HG03469 (cell line): ENCODE results near the gene PNLIPRP1.

ENCODE experiments used
- ATAC-seq: cut with Tn5 transposase; IDR thresholded peaks from one replicate; pipeline ENCODE4 v1.9.1; 2021; ENCODE audit warnings: mild to moderate bottlenecking, moderate library complexity, moderate number of reproducible peaks; ENCODE audit not compliant: unreplicated experiment

PNLIPRP1 gene

DNA sequence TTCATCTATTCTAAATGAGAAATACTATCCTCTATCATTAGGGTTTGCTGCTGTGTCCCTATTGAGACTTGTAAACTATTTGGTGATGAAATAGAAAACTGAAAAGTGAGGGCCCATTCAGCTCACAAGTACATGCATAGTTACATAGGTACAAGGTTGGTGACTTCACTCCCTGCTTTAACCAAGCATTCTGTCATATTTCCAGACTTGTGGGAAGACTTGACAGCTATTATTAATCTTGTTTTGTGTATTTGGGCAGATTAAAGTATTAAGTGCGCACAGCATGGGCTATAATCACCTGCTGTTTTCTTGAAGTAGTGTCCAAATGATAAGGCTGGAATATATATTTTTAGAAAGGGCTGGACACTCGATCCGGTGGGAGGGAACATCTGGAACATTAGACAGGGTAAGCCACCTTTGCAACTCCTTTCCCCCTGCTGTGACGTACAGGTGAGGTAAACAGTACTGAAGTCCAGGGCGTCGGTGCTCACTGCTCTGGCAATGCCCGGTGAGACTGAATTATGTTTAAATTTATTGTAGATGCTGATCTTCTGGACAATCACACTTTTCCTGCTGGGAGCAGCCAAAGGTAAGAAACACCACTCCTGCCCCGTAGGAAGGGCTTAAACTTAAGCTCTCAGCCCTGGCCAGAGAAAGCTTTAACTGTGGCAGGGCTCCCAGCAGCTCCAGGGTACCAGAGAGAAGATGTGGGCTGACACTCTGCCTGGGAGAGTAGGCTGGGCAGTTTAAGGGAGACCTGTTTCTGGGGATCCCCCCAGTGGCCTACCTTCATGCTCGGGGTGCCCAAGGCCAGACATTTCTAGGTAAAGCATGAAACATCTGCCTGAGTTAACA lies at the start of gene PNLIPRP1:
Gene PNLIPRP1 (plus strand): TSS at position 370 of the 855 bp plus-strand sequence. CDS start 171 bp downstream, at position 541.
- ATAC-seq: no peak

DNA sequence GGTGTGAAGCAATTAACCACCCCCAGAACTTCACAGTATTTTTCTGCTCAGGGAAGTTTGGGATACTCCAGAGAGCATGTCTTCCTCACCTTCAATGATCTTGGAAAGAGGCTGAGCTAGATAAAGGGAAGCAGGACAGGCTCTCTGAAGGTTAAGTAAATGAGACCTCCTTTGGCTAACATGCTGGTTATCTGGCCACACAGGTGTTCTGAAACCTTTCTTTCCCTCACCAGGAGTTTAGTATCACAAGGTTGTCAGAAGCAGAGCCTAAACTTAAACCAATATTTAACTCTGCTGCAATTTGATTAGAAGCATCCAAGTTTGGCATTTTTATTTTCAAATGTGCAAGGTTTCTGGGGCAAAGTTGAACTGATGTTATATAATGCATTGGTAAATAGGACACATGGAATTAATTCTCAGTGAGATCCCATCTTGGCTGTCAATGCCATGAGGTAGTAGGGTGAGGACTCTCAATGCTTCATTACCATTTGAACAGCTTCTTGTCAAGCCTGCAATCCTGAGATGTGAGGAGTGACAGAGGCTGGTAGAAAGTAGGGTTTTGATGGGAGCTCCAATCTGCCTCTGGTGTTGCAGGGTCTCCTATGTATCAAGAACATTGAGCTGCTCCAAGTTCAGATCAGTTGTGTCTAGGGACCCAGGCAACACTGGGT lies 48.6 kb upstream of the PNLIPRP1 start:
- no peak for ATAC-seq

DNA sequence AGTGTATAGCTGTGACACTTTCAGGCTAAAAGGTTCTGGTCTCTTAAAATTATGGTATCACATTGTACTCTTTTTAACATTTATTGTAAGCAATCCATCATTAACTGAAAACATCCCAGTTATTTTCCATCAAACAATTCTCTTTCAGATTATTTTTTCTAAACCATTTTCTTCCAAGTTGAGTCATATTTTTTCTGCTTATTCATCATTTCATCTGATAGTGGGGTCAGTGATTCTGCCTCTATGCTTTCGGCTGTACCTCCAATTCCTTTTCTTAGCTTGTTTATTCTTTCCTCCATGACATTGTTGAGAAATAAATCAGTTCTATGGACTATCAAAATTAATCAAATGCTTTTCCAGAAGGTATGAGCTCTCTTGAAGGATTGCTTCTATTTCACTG lies 45.6 kb upstream of the PNLIPRP1 start:
- no peak for ATAC-seq

DNA sequence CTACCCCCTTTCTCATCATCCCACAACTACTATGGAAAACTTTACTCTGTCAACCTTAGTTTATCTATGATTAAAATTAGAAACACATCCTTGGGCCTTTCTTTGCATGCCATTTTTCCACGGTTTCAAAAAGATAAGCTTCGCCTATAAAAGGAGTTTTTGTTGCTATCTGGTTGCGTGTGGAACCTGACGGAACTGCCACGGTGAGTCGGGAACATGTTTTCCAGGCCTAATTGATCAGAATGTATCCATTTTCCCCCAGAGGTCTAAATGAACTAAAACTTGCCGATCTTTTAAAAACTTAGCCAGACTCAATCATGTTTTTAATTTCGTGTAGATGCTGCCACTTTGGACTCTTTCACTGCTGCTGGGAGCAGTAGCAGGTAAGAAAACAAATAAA lies 45.0 kb upstream of the PNLIPRP1 start, which contains the start of gene PNLIP:
Gene PNLIP (plus strand): TSS at position 176 of the 400 bp plus-strand sequence. CDS start 162 bp downstream, at position 338.
- no peak for ATAC-seq

DNA sequence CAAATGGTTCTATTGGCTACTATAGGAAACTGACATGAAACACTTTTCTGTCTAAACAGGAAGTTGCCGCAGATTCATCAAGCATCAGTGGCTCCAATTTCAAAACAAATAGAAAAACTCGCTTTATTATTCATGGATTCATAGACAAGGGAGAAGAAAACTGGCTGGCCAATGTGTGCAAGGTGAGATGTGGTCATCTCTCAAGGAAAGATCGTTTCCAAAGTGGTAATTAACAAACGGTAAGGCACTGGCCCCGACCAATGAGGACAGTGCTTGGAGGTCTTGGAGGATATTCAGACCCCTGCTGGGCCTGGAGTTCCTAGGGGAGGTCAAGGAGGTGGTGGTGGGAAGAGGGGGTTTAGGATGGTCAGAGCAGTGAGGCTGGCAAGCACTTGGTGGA lies 42.5 kb upstream of the PNLIPRP1 start:
- no peak for ATAC-seq

DNA sequence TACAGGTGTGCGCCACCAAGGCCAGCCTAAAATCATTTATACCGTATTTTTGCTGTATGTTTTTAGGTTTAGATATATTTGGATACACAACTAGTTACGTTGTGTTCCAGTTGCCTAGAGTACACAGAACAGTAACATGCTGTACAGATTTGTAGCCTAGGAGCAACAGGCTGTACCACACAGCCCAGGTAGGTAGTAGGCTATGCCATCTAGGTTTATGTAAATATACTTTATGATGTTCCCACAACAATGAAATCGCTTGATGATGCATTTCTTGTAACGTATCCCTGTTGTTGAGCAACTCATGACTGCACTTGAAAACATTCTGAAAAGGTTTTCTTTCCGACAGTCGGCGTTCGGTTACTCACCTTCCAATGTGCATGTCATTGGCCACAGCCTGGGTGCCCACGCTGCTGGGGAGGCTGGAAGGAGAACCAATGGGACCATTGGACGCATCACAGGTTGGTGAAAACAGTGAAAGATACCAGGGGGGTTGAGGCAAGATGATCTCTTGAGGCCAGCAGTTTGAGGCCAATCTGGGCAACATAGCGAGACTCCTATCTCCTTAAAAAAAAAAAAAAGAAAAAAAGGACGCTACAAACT lies 37.3 kb upstream of the PNLIPRP1 start:
- no peak for ATAC-seq

DNA sequence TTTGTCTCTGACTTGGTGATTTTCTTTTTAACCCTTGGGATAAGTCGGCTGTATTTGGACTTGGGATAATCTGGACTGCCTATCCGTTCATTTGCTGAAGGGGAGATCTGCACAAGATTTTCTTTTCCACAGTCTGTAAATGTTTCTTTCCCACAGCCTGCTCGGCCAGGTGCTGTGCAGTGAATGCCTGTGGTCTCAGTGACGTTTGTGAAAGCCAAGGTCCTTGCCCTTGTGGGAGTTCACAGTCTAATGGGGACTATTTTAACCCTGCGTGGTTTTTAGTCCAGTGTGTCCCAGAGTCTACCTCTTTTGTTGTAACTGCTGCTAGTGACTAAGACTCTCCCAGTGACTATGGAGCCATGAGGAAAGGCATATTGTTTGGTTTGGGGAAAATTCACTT lies 36.1 kb upstream of the PNLIPRP1 start:
- ATAC-seq: no peak

DNA sequence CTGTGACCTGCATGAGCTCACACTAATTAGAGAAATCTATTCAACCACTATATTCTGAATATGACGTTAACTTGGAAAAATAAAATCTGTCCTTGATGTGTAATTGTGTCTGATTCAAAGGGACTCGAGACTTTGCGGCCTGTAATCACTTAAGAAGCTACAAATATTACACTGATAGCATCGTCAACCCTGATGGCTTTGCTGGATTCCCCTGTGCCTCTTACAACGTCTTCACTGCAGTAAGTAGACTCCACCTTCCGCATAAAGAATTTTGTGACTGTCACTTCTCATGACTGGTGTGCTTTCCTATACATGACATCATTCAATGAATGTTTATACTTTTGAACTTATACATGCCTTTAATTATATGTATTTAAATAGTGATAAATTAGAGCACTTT lies 34.9 kb upstream of the PNLIPRP1 start:
- ATAC-seq: no peak

DNA sequence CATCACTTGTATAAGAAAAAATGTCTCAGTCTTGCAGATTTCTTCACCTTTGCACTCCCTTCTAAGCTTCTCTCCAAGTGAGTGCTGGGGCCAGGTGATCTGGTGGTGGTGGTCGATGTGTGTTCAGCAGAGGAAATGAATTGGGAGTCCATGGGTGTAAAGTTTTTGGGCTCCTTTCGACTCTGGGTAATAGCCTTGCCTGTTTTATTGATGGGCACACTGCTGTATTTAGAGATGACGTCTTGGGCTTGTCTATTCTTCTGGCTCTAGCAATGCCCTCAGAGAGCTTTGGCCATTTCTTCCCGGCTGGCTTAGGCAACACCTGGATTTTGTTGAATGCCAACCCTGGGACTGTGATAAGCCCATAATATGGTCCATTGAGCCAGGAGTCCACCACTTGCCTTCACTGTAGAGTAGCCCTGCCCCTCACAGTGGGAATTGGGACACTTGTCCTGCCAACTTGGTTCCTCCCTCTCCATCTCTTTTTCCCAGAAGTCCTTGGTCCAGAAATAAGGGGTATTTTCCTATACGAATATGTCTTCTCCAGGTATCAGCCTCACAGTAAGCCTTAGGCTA lies 33.4 kb upstream of the PNLIPRP1 start:
- ATAC-seq: no peak

DNA sequence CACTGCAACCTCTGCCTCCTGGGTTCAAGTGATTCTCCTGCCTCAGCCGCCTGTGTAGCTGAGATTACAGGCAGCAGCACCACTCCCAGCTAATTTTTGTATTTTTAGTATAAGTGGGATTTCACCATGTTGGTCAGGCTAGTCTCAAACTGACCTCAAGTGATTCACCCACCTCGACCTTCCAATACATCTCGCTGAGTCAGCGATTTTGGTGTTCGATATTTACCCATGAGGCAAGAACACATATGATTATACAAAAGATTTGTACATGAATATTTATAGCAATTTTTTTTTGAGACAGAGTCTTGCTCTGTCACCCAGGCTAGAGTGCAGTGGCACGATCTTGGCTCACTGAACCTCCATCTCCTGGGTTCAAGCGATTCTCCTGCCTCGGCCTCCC lies 25.2 kb upstream of the PNLIPRP1 start:
- ATAC-seq: no peak

DNA sequence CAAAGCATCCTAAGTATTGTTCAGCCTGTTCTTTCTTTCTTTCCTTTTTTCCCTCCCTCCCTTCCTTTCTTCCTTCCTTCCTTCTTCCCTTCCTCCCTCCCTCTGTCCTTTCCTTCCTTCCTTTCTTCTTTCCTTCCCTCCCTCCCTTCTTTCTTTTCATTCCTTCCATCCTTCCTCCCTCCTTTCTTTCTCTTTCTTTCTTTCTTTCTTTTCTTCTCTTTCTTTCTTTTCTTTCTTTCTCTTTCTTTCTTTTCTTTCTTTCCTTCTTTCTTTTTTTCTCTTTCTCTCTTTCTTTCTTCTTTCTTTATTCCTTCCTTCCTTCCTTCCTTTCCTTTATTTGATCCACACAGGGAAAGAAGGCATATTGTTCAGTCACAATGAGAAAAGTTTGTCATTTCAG lies 23.8 kb upstream of the PNLIPRP1 start:
- ATAC-seq: no peak

DNA sequence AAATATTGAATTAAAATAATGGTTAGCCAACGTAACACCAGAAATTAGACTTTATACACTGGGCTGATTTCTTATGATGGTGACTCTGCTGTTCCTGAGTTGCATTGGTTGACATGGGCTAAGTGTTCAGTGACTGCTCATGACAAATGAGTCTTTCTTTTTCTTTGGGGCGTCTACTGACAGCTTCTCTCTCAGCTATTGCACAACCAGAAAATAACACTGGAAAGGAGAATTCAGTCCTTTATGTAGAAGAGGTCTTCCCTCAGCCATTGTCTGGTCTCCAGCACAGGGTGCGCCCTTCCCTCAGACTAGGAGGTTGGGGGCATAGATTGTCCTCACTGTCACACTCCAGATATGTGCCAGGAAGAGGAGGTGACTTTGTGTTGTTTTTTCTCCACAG lies 23.4 kb upstream of the PNLIPRP1 start:
- no peak for ATAC-seq

DNA sequence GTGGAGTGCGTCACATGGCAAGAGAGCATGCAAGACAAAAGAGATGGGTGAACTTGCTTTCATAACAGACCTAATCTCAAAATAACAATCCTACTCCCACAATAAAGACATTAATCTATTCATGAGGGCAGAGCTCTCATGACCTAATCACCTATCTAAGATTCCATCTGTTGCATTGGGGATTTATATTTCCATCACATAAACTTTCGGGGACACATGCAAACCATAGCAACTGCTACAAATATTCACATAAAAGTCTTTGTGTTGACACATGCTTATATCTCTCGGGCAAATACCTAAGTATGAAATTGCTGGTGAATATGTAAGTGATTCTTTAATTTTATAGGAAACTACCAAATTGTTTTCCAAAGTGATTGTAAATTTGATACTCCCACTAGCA lies 16.0 kb upstream of the PNLIPRP1 start:
- ATAC-seq: no peak

DNA sequence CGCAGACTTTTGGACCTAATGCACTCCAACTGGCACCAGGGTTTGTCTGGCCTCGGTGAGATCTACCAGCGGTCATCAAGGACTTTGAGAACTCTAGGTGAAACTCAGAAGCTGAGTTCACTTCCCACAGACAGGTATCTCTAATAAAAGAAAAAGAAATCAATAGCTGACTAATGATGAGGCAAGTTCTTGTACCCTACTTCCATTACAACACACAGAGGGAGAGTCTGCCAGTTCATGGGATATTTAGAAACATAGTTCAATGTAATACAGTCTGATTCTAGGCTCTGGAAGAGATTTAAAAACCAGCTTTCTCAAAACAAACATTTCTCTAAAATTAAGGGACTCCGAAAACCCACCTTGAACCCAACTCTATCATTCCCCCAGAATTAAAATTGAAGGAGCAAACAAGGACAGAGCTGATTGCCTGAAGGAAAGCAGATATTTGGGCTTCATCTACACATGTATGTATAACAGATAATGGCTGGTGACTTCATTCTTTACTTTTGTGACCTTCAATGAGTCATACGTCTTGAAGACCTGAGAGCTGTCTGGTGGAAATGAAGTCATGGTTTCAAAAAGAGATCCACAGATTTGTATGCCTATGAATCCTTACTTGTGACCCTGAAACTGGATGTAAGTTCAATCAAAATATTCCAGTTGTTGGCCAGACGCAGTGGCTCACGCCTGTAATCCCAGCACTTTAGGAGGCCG lies 2.7 kb upstream of the PNLIPRP1 start:
- ATAC-seq: no peak

DNA sequence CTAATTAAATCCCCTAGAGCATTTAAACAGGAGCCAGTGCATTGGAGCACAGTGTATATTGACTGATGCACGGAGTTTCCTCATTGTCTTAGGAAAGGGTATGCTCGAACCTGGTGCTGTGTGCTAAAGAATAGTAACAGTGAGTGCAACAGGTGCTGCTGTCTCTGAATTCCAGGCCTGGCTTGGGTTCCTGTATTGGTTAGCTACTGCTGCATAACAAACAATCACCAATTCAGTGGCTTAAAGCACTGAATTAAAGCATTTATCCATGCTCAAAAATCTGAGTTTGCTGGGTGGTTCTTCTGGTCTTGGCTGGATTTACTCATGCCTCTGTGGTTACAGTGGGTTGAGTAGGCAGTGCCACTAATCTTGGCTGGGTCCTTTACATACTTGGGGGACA lies 1.8 kb upstream of the PNLIPRP1 start:
- ATAC-seq: no peak

DNA sequence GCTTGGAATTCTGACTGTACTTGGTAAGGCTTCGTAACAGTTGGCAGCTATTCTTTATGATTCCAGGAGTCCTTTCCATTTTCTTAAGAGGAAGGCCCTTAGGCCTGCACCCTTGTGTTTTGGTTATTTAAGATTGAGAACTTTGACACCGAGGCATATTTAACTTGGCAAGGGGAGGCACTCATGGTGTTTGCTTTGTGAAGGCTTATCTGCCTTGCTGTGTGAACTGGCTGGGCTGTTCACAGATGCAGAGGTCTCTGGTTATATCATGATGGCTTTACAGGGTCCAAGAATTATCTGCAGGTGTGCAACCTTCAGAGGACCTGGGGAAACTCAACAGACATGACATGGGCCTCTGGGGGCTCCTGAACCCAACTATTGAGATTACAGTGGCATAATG lies 833 bp upstream of the PNLIPRP1 start:
- ATAC-seq: no peak

DNA sequence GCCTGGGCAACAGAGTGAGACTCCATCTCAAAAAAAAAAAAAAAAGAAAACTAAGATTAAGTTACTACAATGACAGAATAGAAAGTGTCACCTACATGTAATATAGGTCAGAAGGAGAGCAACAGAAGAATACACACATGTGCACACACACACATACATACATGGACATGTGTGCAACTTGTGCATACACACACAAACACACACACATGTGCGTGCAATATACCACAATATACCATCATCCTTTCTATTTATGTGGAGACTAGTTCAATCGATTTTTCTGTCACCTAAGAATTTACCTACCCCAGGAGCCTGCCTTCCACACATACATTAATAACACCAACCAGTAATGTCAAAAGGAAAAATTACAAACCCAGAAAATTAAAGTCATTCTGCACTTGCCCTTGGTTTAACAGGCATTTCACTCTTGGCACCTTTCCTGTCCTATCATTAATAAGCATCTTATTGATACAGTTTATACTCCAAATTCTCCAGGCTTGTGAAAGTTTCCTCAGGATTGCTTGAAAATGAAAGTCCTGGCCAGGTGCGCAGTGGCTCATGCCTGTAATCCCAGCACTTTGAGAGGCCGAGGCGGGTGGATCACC lies 2.5 kb downstream of the PNLIPRP1 start:
- ATAC-seq: no peak

DNA sequence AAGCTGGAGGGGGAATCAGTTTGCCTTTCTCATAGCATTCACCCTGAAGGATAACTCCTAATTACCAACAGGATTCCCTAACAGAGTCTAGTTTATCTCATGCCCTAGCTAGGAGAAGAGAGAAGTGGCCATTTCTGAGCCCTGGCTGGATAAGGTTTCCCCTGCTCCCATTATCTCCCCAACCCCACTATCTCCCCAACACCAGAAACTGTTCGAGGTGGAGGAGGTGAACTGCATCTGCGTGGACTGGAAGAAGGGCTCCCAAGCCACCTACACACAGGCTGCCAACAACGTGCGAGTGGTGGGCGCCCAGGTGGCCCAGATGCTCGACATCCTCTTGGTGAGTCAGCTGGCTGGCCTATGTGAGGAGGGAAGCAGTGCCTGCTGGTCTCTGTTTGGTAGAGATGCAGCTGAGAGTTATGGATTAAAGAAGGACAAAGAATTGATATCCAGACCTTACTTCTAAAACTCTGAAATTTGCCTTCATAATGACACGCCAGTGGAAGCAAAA lies 3.8 kb downstream of the PNLIPRP1 start:
- no peak for ATAC-seq

DNA sequence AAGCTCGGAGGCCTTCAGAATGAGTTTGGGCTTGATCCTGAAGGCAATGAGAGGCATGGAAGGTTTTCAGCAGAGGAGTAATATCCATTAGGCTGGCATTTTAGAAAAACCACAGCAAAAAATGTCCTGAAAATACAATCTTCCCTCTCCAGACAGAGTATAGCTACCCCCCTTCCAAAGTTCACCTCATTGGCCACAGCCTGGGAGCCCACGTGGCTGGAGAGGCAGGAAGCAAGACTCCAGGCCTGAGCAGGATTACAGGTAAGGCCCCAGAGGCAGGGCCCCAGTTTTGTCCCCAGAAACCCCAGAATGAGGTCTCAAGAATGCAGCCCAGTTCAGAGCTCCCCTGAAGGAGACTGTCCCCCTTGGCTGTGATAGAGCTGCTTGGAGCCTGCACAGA lies 5.3 kb downstream of the PNLIPRP1 start:
- ATAC-seq: no peak

DNA sequence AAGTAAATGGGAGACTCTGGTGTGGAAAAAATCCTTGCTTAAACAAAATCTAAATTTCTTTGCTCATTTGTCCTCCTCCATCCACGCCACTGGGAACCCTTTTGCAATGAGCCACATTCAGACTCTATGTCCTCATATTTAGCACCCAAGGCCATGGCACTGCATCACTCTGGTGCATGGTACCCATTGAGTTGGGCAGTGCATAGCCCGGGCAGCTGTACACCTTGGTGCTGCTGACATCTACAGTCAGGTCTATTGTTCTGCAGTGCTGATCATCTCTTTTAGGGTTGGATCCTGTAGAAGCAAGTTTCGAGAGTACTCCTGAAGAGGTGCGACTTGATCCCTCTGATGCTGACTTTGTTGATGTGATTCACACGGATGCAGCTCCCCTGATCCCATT lies 6.8 kb downstream of the PNLIPRP1 start:
- no peak for ATAC-seq
